Loucy (cell line): ENCODE measurements around the gene MEF2C.

Source experiments
- H2AFZ ChIP-seq: fragments of 200-600 bp; sonication (generic); 2 replicates; pipeline ENCODE4 v1.6.0; 2016; ENCODE audit warnings: antibody characterized with exemption, mild to moderate bottlenecking, low read length, moderate library complexity
- H3F3A ChIP-seq: fragments of 200-600 bp; 2 replicates; pipeline ENCODE4 v1.6.0; 2016; ENCODE audit warnings: antibody characterized with exemption, low read depth, mild to moderate bottlenecking
- H3K27me3 ChIP-seq: fragments of 200-600 bp; sonication (generic); 2 replicates; pipeline ENCODE4 v1.6.1; 2014; ENCODE audit warnings: low read length, mild to moderate bottlenecking; ENCODE audit not compliant: insufficient read depth, poor library complexity, severe bottlenecking
- H3K36me3 ChIP-seq: fragments of 200-600 bp; sonication (generic); 2 replicates; pipeline ENCODE4 v1.6.1; 2016; ENCODE audit warnings: low read length; ENCODE audit not compliant: insufficient read depth
- H3K4me1 ChIP-seq: fragments of 200-600 bp; sonication (generic); 2 replicates; pipeline ENCODE4 v1.5.1; 2014; ENCODE audit warnings: low read length, mild to moderate bottlenecking; ENCODE audit not compliant: insufficient read depth, poor library complexity, severe bottlenecking
- H3K4me2 ChIP-seq: fragments of 200-600 bp; sonication (generic); 2 replicates; pipeline ENCODE4 v1.6.0; 2014; ENCODE audit warnings: antibody characterized with exemption, low read length, low read depth, mild to moderate bottlenecking; ENCODE audit not compliant: poor library complexity, severe bottlenecking
- H3K4me3 ChIP-seq: fragments of 200-600 bp; sonication (generic); 2 replicates; pipeline ENCODE4 v1.5.1; 2014; ENCODE audit warnings: low read length, mild to moderate bottlenecking, mixed read lengths; ENCODE audit not compliant: poor library complexity, severe bottlenecking
- H3K79me2 ChIP-seq: fragments of 200-600 bp; sonication (generic); 2 replicates; pipeline ENCODE4 v1.6.1; 2014; ENCODE audit warnings: low read length; ENCODE audit not compliant: insufficient read depth
- H3K9ac ChIP-seq: fragments of 200-600 bp; sonication (generic); 2 replicates; pipeline ENCODE4 v1.6.0; 2014; ENCODE audit warnings: mild to moderate bottlenecking, low read depth, low read length, moderate library complexity; ENCODE audit not compliant: poor library complexity, severe bottlenecking
- H3K9me2 ChIP-seq: fragments of 200-600 bp; sonication (generic); replicated peaks from 2 replicates; pipeline ENCODE4 v1.6.1; 2016; ENCODE audit warnings: low read depth, low read length, mixed read lengths
- H3K9me3 ChIP-seq: fragments of 200-600 bp; sonication (generic); 2 replicates; pipeline ENCODE4 v1.6.1; 2014; ENCODE audit warnings: mild to moderate bottlenecking, antibody characterized with exemption, low read length, low read depth; ENCODE audit not compliant: insufficient read depth
- H4K20me1 ChIP-seq: fragments of 200-600 bp; sonication (generic); 2 replicates; pipeline ENCODE4 v1.6.0; 2014; ENCODE audit warnings: antibody characterized with exemption, low read length, mild to moderate bottlenecking; ENCODE audit not compliant: insufficient read depth, poor library complexity, severe bottlenecking
- CTCF ChIP-seq: fragments of 200-600 bp; sonication (generic); conservative IDR thresholded peaks from 2 replicates; pipeline ENCODE4 v1.5.1; 2014; ENCODE audit warnings: mild to moderate bottlenecking, antibody characterized with exemption, low read length
- EZH2phosphoT487 ChIP-seq: fragments of 200-600 bp; IDR thresholded peaks from 2 replicates; pipeline ENCODE4 v1.6.1; 2018; ENCODE audit warnings: antibody characterized with exemption, mild to moderate bottlenecking, moderate library complexity, borderline replicate concordance

MEF2C gene

DNA sequence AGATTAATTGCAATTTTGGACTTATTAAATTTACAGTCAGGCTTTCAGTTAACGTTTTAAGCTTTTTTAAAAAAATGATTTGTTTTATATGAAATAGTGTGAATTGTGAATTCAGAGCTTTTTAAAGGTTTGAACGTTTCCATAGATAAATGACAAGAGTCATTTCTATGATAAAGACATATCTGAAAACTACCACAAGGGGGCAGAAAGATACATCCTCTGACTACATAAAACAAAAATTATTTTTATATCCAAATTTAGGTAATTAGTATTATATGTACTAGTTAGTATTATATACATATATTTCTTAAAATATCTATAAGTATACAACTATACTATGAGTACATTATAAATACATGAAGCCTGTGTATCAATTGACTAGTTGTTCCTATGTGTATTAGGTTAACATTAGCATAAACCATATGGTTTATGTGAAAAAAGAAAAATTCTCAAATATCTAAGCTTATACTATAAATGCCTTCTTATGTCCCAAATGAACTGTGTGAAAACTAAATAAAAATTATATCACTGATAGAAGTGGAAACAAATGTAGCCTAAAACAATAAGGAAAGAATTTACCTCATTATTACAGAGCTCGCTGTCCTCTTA, 155.2 kb downstream of the MEF2C start:
- no peaks in the 10 kb centered on the region for H3K36me3 ChIP-seq
- no peaks in the 10 kb centered on the region for H3K27me3 ChIP-seq
- no peaks in the 10 kb centered on the region for H4K20me1 ChIP-seq
- no peaks in the 10 kb centered on the region for H3F3A ChIP-seq
- no peak overlapping the region for H3K9ac ChIP-seq
- no peaks in the 10 kb centered on the region for H3K79me2 ChIP-seq
- no peak overlapping the region for H3K4me2 ChIP-seq
- H3K9me2 ChIP-seq, result no peaks in the 10 kb centered on the region
- peaks cover 23% of the 10 kb centered on the region for H3K4me1 ChIP-seq
- H3K9me3 ChIP-seq, result no peaks in the 10 kb centered on the region
- TF ChIP-seq EZH2phosphoT487 (no peak), CTCF (peak; percentile 62)
- H3K4me3 ChIP-seq, result no peak overlapping the region
- no peak overlapping the region for H2AFZ ChIP-seq

- Histone ChIP-seq H3K27me3 (no peaks in the 10 kb centered on the region), H3K79me2 (no peaks in the 10 kb centered on the region), H4K20me1 (no peaks in the 10 kb centered on the region), H3K4me2 (no peak overlapping the region), H2AFZ (no peak overlapping the region), H3K9me2 (no peaks in the 10 kb centered on the region), H3K9me3 (no peaks in the 10 kb centered on the region), H3F3A (no peaks in the 10 kb centered on the region), H3K9ac (no peak overlapping the region), H3K4me3 (no peak overlapping the region), H3K4me1 (peaks cover 7% of the 10 kb centered on the region), H3K36me3 (no peaks in the 10 kb centered on the region)
- TF ChIP-seq EZH2phosphoT487, result no peak
- TF ChIP-seq CTCF, result no peak
These were observed 157.5 kb downstream of the MEF2C start for GRCh38 chr5:88725454-88725853.

- H3K27me3 ChIP-seq, result no peaks in the 10 kb centered on the region
- H3K9me2 ChIP-seq, result no peaks in the 10 kb centered on the region
- no peak for TF ChIP-seq EZH2phosphoT487
- peak; percentile 72 for TF ChIP-seq CTCF
- no peaks in the 10 kb centered on the region for H3K36me3 ChIP-seq
- H3K4me2 ChIP-seq, result no peak overlapping the region
- no peaks in the 10 kb centered on the region for H3K9me3 ChIP-seq
- H3K79me2 ChIP-seq, result no peaks in the 10 kb centered on the region
- no peaks in the 10 kb centered on the region for H3F3A ChIP-seq
- no peaks in the 10 kb centered on the region for H4K20me1 ChIP-seq
- no peak overlapping the region for H3K4me3 ChIP-seq
- H2AFZ ChIP-seq, result no peak overlapping the region
- no peak overlapping the region for H3K9ac ChIP-seq
- peaks cover under 1% of the 10 kb centered on the region for H3K4me1 ChIP-seq
These were observed 158.8 kb downstream of the MEF2C start for GRCh38 chr5:88724201-88724600.
